Dendritic cell treated with granulocyte-macrophage colony-stimulating factor and Interleukin-4, amounts not matched to agents 40 ng/mL and 50 ng/mL, for 4 days (primary cell): ENCODE data around the gene ZNF526.

ENCODE experiments used
- H3K27ac Mint-ChIP-seq: one replicate; pipeline ENCODE4 v1.8.0; 2022; ENCODE audit warnings: mild to moderate bottlenecking, mixed read lengths
- H3K27me3 Mint-ChIP-seq: one replicate; pipeline ENCODE4 v1.8.0; 2022; ENCODE audit warnings: mild to moderate bottlenecking, mixed read lengths
- H3K36me3 Mint-ChIP-seq: one replicate; pipeline ENCODE4 v1.8.0; 2022; ENCODE audit warnings: low read depth, mixed read lengths
- H3K4me1 Mint-ChIP-seq: one replicate; pipeline ENCODE4 v1.8.0; 2022; ENCODE audit warnings: low read depth, mixed read lengths
- H3K4me3 Mint-ChIP-seq: one replicate; pipeline ENCODE4 v1.8.0; 2022; ENCODE audit warnings: mild to moderate bottlenecking, moderate library complexity, mixed read lengths
- H3K9me3 Mint-ChIP-seq: one replicate; pipeline ENCODE4 v1.8.0; 2022; ENCODE audit warnings: mixed read lengths
- intact Hi-C: fragments of 100-400 bp; cut with micrococcal nuclease; formaldehyde crosslinking; loops from one replicate; pipeline ENCODE4 v1.15.0; 2022

The ZNF526 gene

GRCh38 chr19:42275103-42275502 is 55.0 kb downstream of the ZNF526 start:
- H3K4me1 Mint-ChIP-seq, result peaks cover 85% of the 10 kb centered on the region
- no peaks in the 10 kb centered on the region for H3K9me3 Mint-ChIP-seq
- peak overlapping the region; percentile 28 for H3K27ac Mint-ChIP-seq
- H3K27me3 Mint-ChIP-seq, result no peaks in the 10 kb centered on the region
- H3K36me3 Mint-ChIP-seq, result peaks cover 77% of the 10 kb centered on the region
- intact Hi-C loops, result no loop called here
- no peak overlapping the region for H3K4me3 Mint-ChIP-seq

GRCh38 chr19:42275517-42275916 is 55.4 kb downstream of the ZNF526 start:
- H3K36me3 Mint-ChIP-seq, result peaks cover 77% of the 10 kb centered on the region
- no peaks in the 10 kb centered on the region for H3K27me3 Mint-ChIP-seq
- no peaks in the 10 kb centered on the region for H3K9me3 Mint-ChIP-seq
- H3K27ac Mint-ChIP-seq, result peak overlapping the region; percentile 28
- intact Hi-C loops, result no loop called here
- H3K4me3 Mint-ChIP-seq, result no peak overlapping the region
- H3K4me1 Mint-ChIP-seq, result peaks cover 81% of the 10 kb centered on the region

- Mint-ChIP-seq H3K4me1 (peaks cover 73% of the 10 kb centered on the region), H3K9me3 (no peaks in the 10 kb centered on the region), H3K27me3 (no peaks in the 10 kb centered on the region), H3K4me3 (peak overlapping the region; percentile 25), H3K36me3 (peaks cover 74% of the 10 kb centered on the region), H3K27ac (peak overlapping the region; percentile 28)
- intact Hi-C loops, result no loop called here
These were observed 56.2 kb downstream of the ZNF526 start for GRCh38 chr19:42276284-42276683.

- H3K4me3 Mint-ChIP-seq, result no peak overlapping the region
- H3K4me1 Mint-ChIP-seq, result peaks cover 68% of the 10 kb centered on the region
- no peaks in the 10 kb centered on the region for H3K27me3 Mint-ChIP-seq
- peaks cover 68% of the 10 kb centered on the region for H3K36me3 Mint-ChIP-seq
- H3K27ac Mint-ChIP-seq, result no peak overlapping the region
- intact Hi-C loops, result no loop called here
- H3K9me3 Mint-ChIP-seq, result no peaks in the 10 kb centered on the region
These were observed 56.7 kb downstream of the ZNF526 start for GRCh38 chr19:42276821-42277220.
